GM19467 (cell line): ENCODE measurements around the gene PI4KB.
"Not testable (repeated sequence)": the region's sequence is repeated elsewhere in the genome, so short reads cannot be mapped to it uniquely, and the experiment has no call there.

Experiments used
- ATAC-seq: cut with Tn5 transposase; IDR thresholded peaks from one replicate; pipeline ENCODE4 v1.9.1; 2021; ENCODE audit warnings: mild to moderate bottlenecking, moderate library complexity; ENCODE audit not compliant: unreplicated experiment

Gene PI4KB

DNA sequence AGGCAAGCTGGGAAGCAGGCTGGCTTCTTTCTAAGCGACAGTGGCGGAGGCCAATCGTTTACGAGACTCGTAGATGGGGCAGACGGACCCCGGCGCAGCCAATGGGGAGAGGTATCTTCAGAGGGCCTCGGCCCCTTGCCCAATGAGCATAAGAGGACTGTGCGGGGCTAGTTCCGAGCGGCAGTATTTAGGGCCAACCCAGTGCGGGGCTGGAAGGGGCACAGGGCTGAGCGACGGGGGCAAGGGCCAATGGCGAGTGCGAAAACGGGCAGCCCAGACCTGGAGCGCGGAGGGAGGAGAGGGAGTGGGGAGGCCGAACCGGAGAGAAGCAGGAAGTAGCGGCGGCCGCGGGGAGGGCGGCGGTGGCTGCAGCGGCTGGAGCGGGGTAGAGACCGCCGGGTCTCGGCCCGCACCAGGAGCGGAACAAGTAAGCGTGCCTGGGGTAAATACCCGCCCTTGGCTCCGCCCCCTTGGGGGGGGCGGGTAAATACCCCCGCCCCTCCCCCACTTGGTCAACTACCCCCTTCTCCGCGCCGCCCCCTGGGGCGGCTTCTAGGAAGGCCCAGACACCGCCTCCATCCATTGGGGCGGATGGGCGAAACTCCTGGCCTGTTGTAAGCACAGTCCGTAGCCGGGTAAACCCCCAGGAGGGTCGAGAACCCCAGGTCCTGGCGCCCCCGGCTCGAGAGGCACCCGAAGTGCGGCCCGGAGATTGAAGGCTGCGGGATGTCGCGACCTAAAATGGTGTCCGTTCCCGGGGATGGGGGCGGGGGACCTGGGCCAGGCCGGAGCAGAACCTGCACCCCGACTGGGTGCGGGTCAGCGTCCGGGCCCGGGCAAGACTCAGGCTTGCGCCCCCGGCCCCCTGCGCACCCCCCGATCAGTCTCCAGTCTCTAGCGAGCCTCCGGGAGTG lies 45.0 kb downstream of the PI4KB start, which contains the start of gene ZNF687:
ZNF687 (plus strand) TSS at position 331 of the 914 bp plus-strand sequence. CDS start 3,993 bp downstream, outside the sequence.
- ATAC-seq = peak; percentile 84

DNA sequence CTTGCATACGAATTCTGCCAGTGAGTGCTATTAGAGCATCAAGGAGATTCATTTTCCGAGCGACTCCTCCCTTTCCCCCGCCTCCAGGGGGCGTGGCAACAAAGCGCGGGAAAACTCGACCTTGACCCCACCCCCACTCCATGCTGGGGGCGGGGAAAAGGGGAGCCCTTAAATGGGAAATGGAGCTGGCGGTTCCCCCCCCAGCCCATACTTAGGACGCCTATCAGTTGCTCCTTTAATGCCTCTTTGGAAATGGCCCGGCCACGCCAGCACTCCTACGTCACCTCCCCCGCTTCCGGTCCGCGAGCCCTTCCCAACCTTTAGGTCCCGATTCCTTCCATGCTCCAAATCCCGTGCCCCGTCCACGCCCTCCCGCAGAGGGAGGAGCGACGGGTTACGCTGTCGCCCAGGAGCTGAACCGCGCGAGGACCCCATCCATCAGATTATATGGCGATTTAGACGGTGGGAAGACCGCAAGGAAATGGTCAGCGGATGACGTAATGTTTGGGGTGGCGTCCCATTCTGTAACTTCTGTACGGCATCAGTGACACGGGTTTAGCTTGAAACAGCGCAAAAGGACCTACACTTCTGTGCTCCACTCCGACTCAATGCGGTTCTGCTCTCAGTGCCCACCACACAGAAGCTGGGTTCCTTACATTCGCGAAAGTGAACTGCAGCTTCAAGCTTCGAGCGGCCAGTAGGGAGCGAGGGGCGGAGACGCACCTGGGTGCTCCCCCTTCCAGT lies 45.8 kb downstream of the PI4KB start:
- peak; percentile 41 for ATAC-seq

DNA sequence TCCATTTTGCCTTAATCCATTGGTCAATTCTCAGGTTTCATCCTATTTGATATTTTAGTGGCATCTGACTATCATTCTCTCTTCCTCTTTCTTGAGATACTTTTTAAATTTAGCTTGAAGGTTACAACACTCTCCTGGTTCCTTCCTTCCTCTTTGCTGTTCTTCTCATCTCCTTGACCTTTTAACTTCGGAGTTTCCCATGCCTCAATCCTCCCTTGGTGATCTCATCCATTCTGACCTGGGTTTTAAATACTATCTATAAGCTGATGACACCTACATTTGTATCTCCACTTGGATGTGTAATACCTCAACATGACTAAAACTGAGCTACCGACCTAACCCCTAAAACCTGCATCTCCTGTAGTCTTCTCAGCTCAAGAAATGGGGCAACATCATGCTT lies 50.0 kb downstream of the PI4KB start:
- ATAC-seq = no peak

DNA sequence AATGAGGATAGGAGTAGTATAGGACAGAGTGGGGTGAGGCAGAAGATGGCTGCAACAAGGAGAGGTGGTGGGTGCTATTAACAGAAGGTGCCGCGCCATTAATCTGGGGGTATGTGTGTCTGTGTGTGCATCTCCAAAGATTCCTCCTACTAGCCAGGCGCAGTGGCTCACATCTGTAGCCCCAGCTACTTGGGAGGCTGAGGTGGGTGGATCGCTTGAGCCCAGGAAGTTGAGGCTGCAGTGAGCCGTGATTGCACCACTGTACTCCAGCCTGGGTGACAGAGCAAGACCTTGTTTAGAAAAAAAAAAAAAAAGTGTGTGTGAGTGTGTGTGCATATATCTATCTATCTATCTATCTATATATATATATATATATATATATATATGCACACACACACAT lies 51.9 kb downstream of the PI4KB start:
- ATAC-seq = not testable (repeated sequence)

DNA sequence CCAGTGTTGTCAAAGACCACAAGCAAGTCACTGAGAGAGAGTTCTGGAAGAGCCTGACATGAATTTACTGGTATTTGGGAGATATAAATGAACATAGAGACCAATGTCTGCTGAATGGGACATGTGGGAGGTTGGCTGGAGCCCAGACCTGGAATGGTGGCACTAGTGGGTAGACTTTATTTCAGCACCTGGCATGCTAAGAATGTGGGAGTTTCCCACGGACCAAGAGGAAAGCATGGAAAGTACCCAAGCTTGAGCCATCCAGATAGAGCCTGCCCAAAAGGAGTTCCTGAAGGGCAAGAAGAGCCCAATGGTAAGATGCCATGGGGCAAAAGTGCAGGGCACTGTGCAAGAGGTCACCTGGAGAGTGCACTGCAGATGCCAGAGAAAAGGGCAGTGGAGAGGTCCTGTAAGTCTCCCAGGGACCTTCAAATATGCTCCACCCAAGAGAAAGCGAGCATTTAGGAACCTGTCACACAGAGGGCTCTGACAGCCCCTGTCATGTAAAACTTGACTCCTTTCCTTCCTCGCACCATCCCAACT lies 53.2 kb downstream of the PI4KB start:
- ATAC-seq = no peak

DNA sequence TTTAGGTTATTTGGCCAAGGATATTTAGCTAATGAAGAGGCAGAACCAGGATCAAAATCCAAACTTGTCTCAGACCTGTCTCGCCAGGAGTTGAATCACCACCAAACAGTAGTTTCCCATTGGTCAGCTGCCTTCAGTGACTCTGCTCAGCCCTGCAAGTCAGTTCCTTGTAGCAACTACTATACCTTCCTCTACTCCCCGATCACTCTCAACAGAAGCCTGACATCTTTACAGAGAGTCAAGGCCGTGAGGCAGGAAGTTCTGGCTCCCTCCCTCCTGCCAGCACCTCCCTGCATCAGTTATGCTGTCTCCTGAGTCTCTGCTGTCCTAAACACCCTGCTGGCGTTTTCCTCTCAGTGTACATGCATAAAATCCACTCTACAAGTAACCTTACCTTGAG lies 59.5 kb downstream of the PI4KB start:
- no peak for ATAC-seq

DNA sequence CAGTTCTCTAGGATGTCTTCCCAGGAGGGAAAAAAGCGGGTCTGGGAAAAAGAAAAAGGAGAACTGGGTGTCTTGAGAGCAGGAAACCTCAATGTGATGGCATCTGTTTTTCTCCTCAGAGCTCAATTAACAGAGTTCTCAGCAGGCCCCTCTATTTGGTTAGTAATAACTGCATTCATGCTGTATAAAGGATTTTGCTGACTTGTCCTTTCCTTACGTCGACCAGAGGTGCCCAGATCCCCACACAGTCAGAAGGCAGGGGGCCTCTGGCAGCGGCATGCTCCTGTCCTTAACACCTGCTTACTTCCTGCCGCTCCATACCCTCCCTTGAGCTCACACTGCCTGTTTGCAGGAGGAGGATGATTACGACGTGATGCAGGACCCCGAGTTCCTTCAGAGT lies 60.4 kb downstream of the PI4KB start:
- no peak for ATAC-seq

DNA sequence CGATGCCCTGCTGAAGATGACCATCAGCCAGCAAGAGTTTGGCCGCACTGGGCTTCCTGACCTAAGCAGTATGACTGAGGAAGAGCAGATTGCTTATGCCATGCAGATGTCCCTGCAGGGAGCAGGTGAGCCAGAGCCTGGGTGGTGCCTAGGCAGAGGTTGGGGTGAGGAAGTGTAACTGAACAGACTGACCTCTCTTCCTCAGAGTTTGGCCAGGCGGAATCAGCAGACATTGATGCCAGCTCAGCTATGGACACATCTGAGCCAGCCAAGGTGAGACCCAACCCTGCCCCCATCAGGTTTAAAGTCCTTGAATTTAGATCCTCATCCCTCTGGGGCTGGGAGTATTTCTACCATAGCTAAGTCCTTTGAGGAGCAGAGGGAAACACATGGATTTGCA lies 60.9 kb downstream of the PI4KB start:
- no peak for ATAC-seq

DNA sequence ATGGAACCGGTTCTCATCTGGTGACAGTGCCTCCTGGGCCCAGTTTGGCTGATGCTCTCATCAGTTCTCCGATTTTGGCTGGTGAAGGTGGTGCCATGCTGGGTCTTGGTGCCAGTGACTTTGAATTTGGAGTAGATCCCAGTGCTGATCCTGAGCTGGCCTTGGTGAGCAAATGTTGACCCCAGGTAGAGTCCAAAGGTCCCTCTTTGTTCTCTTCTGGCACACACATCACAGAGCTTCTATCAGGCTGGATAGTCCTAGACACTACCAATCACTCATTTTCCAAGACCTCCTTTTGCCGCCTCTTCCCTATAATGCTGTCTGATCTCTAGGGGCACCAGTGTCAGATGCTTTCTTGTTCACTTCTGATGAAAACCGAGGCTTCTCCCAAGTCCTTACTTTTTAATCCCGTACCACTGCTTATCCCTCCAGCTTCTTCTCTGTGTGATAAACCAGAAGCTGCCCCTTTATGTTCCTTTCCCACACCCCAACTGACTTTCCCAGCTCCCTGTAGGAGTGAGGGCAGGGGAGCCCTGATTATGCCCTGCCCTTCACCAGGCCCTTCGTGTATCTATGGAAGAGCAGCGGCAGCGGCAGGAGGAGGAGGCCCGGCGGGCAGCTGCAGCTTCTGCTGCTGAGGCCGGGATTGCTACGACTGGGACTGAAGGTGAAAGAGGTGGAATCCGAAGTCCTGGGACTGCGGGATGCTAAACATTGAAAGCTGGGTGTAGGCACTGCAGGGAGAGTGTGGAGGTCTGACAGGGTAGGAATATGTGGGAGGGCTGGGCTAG lies 61.6 kb downstream of the PI4KB start:
- ATAC-seq = no peak

DNA sequence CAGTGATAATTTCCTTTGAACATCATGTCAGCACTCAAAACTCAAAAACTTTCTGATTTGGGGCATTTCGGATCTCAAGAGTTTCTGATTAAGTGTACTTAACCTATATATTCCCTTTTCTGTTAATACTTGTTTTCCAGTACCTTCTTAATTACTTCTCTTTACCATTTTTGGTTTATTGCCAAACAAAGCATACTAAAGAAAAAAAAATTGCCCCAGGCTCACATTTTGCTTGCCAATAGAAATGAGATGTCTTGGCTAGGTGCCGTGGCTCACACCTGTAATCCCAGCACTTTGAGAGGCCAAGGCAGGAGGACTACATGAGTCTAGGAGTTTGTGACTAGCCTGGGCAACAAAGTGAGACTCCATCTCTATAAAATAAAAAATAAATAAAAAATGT lies 67.9 kb downstream of the PI4KB start:
- no peak for ATAC-seq

DNA sequence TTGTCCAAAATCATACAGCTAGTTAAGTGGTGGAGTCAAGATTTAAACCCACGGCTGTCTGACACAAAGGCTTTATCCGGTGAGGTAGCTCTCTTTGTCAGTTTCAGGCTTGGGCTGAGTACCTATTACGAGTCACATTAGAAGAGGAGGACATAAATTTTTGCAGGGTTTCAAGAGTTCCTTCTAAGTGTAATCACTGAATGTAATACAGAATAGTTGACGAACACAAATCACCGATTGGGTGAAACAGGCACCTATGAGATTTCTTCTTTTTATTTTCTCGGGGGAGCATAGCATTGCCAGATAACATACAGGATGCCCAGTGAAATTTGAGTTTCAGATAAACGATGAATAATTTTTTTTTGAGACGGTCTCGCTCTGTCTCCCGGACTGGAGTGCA lies 71.8 kb downstream of the PI4KB start:
- ATAC-seq = no peak

DNA sequence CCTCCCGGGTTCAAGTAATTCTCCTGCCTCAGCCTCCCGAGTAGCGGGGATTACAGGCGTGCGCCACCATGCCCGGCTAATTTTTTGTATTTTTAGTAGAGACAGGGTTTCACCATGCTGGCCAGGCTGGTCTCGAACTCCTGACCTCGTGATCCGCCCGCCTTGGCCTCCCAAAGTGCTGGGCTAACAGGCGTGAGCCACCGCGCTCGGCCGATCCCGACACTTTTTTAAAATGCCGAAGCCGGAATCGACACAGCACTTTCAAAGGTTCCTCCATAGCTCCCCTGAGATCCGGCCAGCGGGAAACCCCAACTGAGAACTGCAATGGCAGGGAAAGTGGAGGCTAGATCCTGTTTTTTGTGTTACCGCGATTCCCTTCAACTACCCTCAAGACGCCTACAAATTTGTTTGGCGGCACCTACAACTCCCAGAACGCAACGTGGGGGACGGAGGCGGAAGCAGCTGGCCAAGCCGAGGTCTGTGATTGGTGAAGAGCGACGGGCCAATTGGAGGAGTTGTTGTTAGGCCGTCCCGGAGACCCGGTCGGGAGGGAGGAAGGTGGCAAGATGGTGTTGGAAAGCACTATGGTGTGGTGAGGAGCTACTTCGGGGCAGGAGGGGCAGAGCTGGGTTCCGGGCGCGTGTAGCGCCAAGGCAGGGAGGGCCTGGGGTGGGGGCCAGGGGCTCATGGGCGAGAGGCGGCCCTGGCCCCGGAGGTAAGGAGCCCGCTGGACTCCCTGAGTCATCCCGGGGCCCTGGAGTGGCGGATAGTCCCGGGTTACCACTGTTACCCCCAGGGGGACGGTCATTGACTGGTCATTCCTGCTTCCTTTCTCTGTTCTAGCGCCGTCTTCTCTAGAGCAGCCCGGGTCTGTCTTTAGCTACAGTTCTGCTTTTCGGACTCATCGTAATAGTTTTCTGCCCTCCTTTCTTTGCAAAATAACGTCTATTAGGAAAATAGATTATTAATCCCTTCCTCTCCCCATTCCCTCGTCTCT lies 72.7 kb downstream of the PI4KB start, which contains the start of gene PSMD4:
PSMD4 (plus strand) TSS at position 518 of the 997 bp plus-strand sequence; CDS start at position 567, 49 bp downstream.
- peak; percentile 82 for ATAC-seq

DNA sequence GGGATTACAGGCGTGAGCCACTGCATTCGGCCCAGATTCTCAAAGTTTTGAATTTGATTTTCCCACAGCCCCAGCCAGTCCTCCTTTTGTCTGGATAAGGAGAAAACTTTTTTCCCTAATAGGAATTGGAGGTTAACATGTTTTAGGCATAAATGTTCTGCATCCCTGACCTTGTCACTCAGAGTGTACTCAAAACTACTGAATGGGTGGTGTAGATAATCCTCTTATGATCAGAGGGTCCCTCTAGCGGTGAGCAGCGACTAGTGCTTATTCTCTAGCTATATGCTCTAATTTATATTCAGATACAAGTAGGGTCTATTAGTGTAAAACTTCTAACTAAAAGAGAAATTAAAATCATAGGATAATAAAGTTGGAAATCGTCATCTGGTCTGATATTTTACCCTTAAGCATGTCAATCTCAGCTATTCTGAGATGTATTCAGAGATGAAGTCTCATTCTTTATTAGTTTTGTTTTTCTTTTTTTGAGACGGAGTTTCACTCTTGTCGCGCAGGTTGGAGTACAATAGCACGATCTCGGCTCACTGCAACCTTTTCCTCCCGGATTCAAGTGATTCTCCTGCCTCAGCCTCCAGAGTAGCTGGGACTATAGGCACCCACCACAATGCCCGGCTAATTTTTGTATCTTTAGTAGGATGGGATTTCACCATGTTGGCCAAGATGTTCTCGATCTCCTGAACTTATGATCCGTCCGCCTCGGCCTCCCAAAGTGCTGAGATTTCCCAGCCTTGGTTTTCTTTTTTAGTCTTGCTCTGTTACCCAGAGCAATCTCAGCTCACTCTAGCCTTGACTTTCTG lies 75.4 kb downstream of the PI4KB start:
- ATAC-seq = no peak

DNA sequence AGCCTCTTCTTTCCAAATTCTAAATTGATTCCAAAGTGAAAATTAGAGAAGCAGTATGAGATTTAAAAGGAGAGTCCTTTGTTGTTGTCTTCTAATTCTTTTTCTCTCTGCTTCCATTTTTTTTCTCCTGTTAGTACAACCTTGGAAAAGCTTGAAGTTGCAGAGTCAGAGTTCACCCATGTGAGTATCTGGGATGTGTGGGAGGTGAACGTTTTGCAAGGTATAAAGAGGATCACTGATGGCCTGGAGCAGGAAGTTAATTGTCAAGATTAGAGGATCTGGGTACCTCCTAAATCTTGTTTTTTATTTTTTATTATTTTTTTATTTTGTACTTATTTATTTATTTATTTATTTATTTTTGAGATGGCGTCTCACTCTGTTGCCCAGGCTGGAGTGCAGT lies 80.4 kb downstream of the PI4KB start:
- no peak for ATAC-seq

DNA sequence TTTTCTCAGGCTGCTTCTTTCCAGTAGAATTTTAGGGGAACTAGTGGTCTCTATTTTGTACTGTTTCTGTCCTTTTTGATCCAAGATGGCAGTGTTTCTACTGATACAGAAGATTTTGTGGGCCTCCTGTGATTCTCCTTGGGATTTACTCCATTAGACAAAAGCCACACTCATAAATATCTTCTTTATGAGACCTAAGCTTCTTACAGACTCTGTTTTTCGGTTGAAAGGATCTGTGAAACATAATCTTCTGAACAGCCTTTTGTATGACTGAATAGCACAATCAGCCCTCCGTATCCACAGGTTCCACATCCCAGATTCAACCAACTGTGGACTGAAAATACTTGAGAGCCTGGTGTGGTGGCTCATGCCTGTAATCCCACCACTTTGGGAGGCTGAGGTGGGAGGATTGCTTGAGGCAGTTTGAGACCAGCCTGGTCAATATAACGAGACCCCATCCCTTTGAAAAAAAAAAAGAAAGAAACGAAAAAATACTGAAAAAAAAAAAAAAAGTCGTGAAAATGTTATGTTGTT lies 83.5 kb downstream of the PI4KB start:
- no peak for ATAC-seq

DNA sequence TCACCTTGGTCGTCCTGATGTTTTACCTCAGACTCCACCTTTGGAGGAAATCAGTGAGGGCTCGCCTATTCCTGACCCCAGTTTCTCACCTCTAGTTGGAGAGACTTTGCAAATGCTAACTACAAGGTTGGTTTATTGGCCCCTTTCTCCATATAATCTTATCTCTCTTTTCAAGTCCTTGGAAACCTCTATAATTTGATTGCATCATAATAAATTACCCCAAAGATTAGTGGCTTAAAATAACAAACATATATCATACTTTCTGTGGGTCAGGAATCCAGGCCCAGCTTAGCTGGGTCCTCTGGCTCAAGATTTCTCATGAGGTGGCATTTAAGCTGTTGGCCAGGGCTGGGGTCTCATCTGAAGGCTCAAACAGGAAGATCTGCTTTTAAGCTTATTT lies 84.8 kb downstream of the PI4KB start:
- no peak for ATAC-seq
